ENCODE results near the gene DOCK1. TPM values are rescaled to one million over a fixed set of nuclear protein-coding genes. Genes with fewer than 3 reads are reported as not detected.
A peak's percentile ranks its signal among the peaks of the same experiment; 100 is the strongest.

DOCK1 gene
- total RNA-seq, 1 experiment from 2014 or later = 82.2 TPM

DNA sequence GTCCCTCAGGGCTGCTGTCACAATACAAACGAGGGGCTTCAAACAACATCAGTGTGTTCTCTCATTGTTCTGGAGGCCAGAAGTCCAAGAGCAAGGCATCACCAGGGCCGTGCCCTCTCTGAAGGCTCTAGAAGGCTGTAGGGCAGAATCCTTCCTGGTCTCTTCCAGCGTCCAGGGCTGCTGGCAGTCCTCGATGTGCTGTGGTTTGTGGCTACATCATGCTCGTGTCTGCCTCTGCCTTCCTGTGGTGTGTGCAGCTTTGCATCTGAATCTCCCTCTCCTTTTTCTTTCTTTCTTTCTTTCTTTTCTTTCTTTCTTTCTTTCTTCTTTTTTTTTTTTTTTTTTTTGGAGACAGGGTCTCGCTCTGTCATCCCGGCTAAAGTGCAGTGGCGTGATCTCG, 187.7 kb downstream of the DOCK1 start:
- Mint-ChIP-seq H3K27ac (ENCODE audit: unreplicated experiment) (no peak overlapping the region), H3K4me3 (ENCODE audit: unreplicated experiment) (no peak overlapping the region), H3K4me1 (ENCODE audit: low read depth, unreplicated experiment) (peaks cover 13% of the 10 kb centered on the region), H3K27me3 (ENCODE audit: insufficient read depth, unreplicated experiment) (no peaks in the 10 kb centered on the region), H3K9me3 (ENCODE audit: unreplicated experiment) (no peaks in the 10 kb centered on the region), H3K36me3 (ENCODE audit: insufficient read depth, unreplicated experiment) (peaks cover 20% of the 10 kb centered on the region)
- DNase-seq = no peak
- intact Hi-C loops (cut with micrococcal nuclease; ENCODE audit: unreplicated experiment) = no loop called here
- POLR2A ChIA-PET = no interaction called here
- CTCF ChIA-PET = interaction anchor here (0.6 kb wide), 1 partner anchor 1266 kb away, joined by 5 read pairs; no protein-coding TSS in a partner anchor
- Histone ChIP-seq H3K27me3 (replicated peaks; ENCODE audit: control insufficient read depth, insufficient read depth, low read length) (no peaks in the 10 kb centered on the region), H3K36me3 (ENCODE audit: control insufficient read depth, insufficient read depth, low read length) (peaks cover 3% of the 10 kb centered on the region; the same call in 1 of the 2 replicates), H3K4me3 (ENCODE audit: low read depth, low read length) (no peak overlapping the region), H3K4me1 (peaks cover 7% of the 10 kb centered on the region; the same call in 1 of the 2 replicates), H3K9me3 (no peaks in the 10 kb centered on the region)
- BruUV-seq (replicated peaks) = no TSS peak
- TF ChIP-seq, protein P1, sequence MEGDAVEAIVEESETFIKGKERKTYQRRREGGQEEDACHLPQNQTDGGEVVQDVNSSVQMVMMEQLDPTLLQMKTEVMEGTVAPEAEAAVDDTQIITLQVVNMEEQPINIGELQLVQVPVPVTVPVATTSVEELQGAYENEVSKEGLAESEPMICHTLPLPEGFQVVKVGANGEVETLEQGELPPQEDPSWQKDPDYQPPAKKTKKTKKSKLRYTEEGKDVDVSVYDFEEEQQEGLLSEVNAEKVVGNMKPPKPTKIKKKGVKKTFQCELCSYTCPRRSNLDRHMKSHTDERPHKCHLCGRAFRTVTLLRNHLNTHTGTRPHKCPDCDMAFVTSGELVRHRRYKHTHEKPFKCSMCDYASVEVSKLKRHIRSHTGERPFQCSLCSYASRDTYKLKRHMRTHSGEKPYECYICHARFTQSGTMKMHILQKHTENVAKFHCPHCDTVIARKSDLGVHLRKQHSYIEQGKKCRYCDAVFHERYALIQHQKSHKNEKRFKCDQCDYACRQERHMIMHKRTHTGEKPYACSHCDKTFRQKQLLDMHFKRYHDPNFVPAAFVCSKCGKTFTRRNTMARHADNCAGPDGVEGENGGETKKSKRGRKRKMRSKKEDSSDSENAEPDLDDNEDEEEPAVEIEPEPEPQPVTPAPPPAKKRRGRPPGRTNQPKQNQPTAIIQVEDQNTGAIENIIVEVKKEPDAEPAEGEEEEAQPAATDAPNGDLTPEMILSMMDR (IDR thresholded peaks at IDR 0.05; ENCODE audit: insufficient read depth in 1 of 2, low read depth in 1 of 2, low read length in 1 of 2, severe bottlenecking in 1 of 2, unreplicated experiment in 1 of 2) = no peak

DNA sequence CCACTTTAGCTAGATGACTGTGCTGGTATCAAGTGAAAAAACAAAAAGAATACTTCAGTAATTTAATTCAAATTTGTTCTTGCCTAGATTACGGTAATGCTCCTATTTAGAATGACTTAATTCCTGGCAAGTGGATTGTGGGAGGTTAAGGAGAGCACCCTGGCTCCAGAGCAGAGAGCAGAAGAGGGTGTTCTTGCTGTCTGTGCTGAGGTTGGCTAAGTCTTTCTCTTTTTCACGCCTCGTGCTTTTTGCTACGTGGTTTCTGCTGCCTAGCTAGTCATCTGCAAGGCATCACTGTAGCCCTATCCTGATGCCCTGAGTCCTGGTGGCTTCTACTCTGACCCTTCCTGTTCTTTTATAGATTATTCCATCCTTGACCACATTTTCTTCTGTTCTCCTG, 189.8 kb downstream of the DOCK1 start:
- Mint-ChIP-seq H3K9me3 (ENCODE audit: unreplicated experiment) (no peaks in the 10 kb centered on the region), H3K27me3 (ENCODE audit: insufficient read depth, unreplicated experiment) (no peaks in the 10 kb centered on the region), H3K4me1 (ENCODE audit: low read depth, unreplicated experiment) (peaks cover 6% of the 10 kb centered on the region), H3K27ac (ENCODE audit: unreplicated experiment) (no peak overlapping the region), H3K36me3 (ENCODE audit: insufficient read depth, unreplicated experiment) (peaks cover 23% of the 10 kb centered on the region), H3K4me3 (ENCODE audit: unreplicated experiment) (no peak overlapping the region)
- CTCF ChIA-PET = no interaction called here
- no peaks in the 10 kb centered on the region for H3K27me3 ChIP-seq (replicated peaks; ENCODE audit: control insufficient read depth, insufficient read depth, low read length)
- H3K36me3 ChIP-seq (ENCODE audit: control insufficient read depth, insufficient read depth, low read length) = peaks cover 3% of the 10 kb centered on the region; the same call in 1 of the 2 replicates
- intact Hi-C loops (cut with micrococcal nuclease; ENCODE audit: unreplicated experiment) = no loop called here
- no TSS peak for BruUV-seq (replicated peaks)
- no peak overlapping the region for H3K4me3 ChIP-seq (ENCODE audit: low read depth, low read length)
- POLR2A ChIA-PET = no interaction called here
- no peaks in the 10 kb centered on the region for H3K9me3 ChIP-seq
- DNase-seq = no peak
- TF ChIP-seq, protein P1 (IDR thresholded peaks at IDR 0.05; ENCODE audit: insufficient read depth in 1 of 2, low read depth in 1 of 2, low read length in 1 of 2, severe bottlenecking in 1 of 2, unreplicated experiment in 1 of 2) = no peak
- H3K4me1 ChIP-seq = peaks cover 7% of the 10 kb centered on the region; the same call in 1 of the 2 replicates

DNA sequence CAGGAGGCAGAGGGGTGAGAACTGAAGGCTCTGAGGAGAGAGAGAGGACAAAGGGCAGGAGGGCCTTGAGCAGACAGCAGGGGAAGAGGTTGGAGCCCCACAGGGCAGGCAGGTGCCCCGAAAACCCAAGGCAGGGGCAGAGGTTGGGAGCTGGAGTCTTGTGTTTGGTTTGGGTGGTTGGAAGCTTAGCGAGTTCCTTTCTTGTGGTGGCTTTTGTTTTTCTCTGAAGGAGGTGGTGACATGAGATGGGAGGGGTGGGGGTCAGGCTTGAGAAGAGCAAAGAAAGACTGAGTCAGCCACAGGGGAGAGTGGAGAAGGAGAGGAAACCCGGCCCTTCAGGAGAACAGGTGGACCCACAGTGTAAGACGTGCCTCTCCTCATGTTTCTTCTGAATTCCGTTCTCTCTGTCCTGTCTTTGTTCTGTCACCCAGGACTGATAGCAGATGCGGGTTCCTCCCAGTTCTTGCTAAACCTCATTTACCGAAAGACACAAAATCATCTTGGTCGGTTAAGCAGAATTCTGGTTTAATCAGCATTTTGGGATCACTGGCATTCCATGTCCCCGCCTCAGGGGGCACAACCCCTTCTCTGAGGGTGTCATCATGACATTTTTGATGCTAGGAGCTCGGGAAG, 195.9 kb downstream of the DOCK1 start:
- intact Hi-C loops (cut with micrococcal nuclease; ENCODE audit: unreplicated experiment) = no loop called here
- Histone ChIP-seq H3K4me1 (no peaks in the 10 kb centered on the region), H3K4me3 (ENCODE audit: low read depth, low read length) (no peak overlapping the region), H3K36me3 (ENCODE audit: control insufficient read depth, insufficient read depth, low read length) (no peaks in the 10 kb centered on the region; the same call in 1 of the 2 replicates), H3K9me3 (no peaks in the 10 kb centered on the region), H3K27me3 (replicated peaks; ENCODE audit: control insufficient read depth, insufficient read depth, low read length) (no peaks in the 10 kb centered on the region)
- TF ChIP-seq, protein P1 (IDR thresholded peaks at IDR 0.05; ENCODE audit: insufficient read depth in 1 of 2, low read depth in 1 of 2, low read length in 1 of 2, severe bottlenecking in 1 of 2, unreplicated experiment in 1 of 2) = no peak
- Mint-ChIP-seq H3K9me3 (ENCODE audit: unreplicated experiment) (no peaks in the 10 kb centered on the region), H3K27me3 (ENCODE audit: insufficient read depth, unreplicated experiment) (no peaks in the 10 kb centered on the region), H3K4me1 (ENCODE audit: low read depth, unreplicated experiment) (peaks cover 9% of the 10 kb centered on the region), H3K36me3 (ENCODE audit: insufficient read depth, unreplicated experiment) (peaks cover 20% of the 10 kb centered on the region), H3K27ac (ENCODE audit: unreplicated experiment) (peak overlapping the region; percentile 60), H3K4me3 (ENCODE audit: unreplicated experiment) (no peak overlapping the region)
- ChIA-PET CTCF (no interaction called here), POLR2A (interaction anchor here (0.6 kb wide), 1 partner anchor 9 kb away, joined by 5 read pairs; no protein-coding TSS in a partner anchor)
- no TSS peak for BruUV-seq (replicated peaks)
- no peak for DNase-seq
